HT-29 (cell line): ENCODE measurements around the gene GPC5. TPM values are rescaled to one million over a fixed set of nuclear protein-coding genes. Genes with fewer than 3 reads are reported as not detected.

Experiments used
- small RNA-seq: library from RNA; depleted of rRNA; stranded (forward); fragments of <200 nt; gene quantifications from one replicate; pipeline ENCODE3, GENCODE V24; 2014
- total RNA-seq: library from RNA; depleted of rRNA; stranded (reverse); fragments of >200 nt; shearing (Covaris generic); gene quantifications from 2 replicates; pipeline ENCODE4 v1.2.3, GENCODE V29; 2014; rRNA removed

The GPC5 gene
- total RNA-seq, 1 experiment from 2014 or later, result not detected

Small RNA genes lying within 50 kb of the gene (small RNA-seq; reads per million reads assigned to genes)
- not detected for gene AL356737.1
- gene FABP5P4, result not detected
- gene MIR548AS, result not detected
- not detected for gene RNU4ATAC3P

Other genes starting within 250 kb of the GPC5 start
- 6.8 and 7.6 TPM in 2 replicates for gene MIR17HG, start 50.9 kb upstream of the GPC5 start, total RNA-seq